MM.1S (cell line): ENCODE measurements around the gene SNRK.

Source experiments
- EZH2 ChIP-seq: fragments of 300-600 bp; sonication (generic); optimal IDR thresholded peaks from 2 replicates; pipeline ENCODE3; 2017; ENCODE audit warnings: low read depth, mild to moderate bottlenecking, antibody characterized with exemption, low read length, mixed read lengths
- TF ChIP-seq, protein P1 (sequence below): fragments of 300-600 bp; sonication (generic); IDR thresholded peaks from 2 replicates; pipeline ENCODE4 v1.5.1; 2016; ENCODE audit warnings: antibody characterized with exemption, low read length, mixed read lengths

DNA sequence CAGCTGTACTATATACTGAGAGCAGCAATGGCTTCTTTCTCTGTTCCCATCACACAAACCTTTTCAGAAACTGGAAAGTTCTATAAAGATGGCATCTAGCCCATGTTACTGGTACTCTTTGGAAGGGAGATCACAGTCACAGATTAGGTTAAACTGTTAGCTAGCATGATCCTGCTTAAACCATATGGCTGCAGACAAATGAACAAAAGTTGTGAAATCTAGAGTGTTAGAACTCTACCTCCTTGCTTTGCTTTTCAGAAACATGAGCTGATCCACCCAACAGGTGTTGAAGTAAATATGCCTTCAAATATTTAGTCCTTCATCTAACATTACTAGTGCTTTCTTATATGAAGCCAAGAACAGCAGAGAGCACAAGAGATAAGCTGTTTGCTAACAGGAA lies 102.6 kb downstream of the SNRK start:
- TF ChIP-seq, protein P1, sequence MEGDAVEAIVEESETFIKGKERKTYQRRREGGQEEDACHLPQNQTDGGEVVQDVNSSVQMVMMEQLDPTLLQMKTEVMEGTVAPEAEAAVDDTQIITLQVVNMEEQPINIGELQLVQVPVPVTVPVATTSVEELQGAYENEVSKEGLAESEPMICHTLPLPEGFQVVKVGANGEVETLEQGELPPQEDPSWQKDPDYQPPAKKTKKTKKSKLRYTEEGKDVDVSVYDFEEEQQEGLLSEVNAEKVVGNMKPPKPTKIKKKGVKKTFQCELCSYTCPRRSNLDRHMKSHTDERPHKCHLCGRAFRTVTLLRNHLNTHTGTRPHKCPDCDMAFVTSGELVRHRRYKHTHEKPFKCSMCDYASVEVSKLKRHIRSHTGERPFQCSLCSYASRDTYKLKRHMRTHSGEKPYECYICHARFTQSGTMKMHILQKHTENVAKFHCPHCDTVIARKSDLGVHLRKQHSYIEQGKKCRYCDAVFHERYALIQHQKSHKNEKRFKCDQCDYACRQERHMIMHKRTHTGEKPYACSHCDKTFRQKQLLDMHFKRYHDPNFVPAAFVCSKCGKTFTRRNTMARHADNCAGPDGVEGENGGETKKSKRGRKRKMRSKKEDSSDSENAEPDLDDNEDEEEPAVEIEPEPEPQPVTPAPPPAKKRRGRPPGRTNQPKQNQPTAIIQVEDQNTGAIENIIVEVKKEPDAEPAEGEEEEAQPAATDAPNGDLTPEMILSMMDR: no peak
- no peak for TF ChIP-seq EZH2
